ENCODE results near the gene BMP2. TPM values are rescaled to one million over a fixed set of nuclear protein-coding genes. Genes with fewer than 3 reads are reported as not detected.

The BMP2 gene
- total RNA-seq, 1 experiment from 2014 or later: not detected

GRCh38 chr20:6732851-6733250 lies 34.6 kb upstream of the BMP2 start:
- Histone ChIP-seq H3K4me2 (no peak overlapping the region), H3K27ac (no peak overlapping the region), H3K36me3 (ENCODE audit: low read depth) (no peaks in the 10 kb centered on the region), H2AFZ (no peak overlapping the region), H3K4me3 (no peak overlapping the region), H3K79me2 (ENCODE audit: low read depth) (no peaks in the 10 kb centered on the region), H3K27me3 (ENCODE audit: insufficient read depth, low read depth) (no peaks in the 10 kb centered on the region; the same call in 1 of the 2 replicates), H3K4me1 (replicated peaks; ENCODE audit: insufficient read depth) (no peaks in the 10 kb centered on the region), H3K9me2 (ENCODE audit: insufficient read depth) (no peaks in the 10 kb centered on the region), H3F3A (ENCODE audit: insufficient read depth, low read depth) (no peaks in the 10 kb centered on the region), H3K9me3 (ENCODE audit: insufficient read depth, low read depth) (peaks cover 4% of the 10 kb centered on the region; the same call in 1 of the 2 replicates), H4K20me1 (ENCODE audit: insufficient read depth) (no peaks in the 10 kb centered on the region)
- DNase-seq: no peak
- POLR2A ChIA-PET (ENCODE audit: unreplicated experiment): no interaction called here
- CTCF ChIA-PET: no interaction called here
- TF ChIP-seq CTCF (conservative IDR thresholded peaks at IDR 0.05) (no peak), EZH2 (IDR thresholded peaks at IDR 0.05; ENCODE audit: low read depth) (no peak)
- intact Hi-C loops (cut with micrococcal nuclease; ENCODE audit: unreplicated experiment): no loop called here
- no TSS peak for BruUV-seq (replicated peaks)

GRCh38 chr20:6733965-6734364 lies 33.5 kb upstream of the BMP2 start:
- ChIA-PET CTCF (no interaction called here), POLR2A (ENCODE audit: unreplicated experiment) (no interaction called here)
- intact Hi-C loops (cut with micrococcal nuclease; ENCODE audit: unreplicated experiment): no loop called here
- H3K27me3 ChIP-seq (ENCODE audit: insufficient read depth, low read depth): no peaks in the 10 kb centered on the region; the same call in 1 of the 2 replicates
- H3K4me3 ChIP-seq: no peak overlapping the region
- H3K79me2 ChIP-seq (ENCODE audit: low read depth): no peaks in the 10 kb centered on the region
- no peak overlapping the region for H2AFZ ChIP-seq
- no TSS peak for BruUV-seq (replicated peaks)
- H3K4me2 ChIP-seq: no peak overlapping the region
- no peak for TF ChIP-seq CTCF (conservative IDR thresholded peaks at IDR 0.05)
- TF ChIP-seq EZH2 (IDR thresholded peaks at IDR 0.05; ENCODE audit: low read depth): no peak
- H3F3A ChIP-seq (ENCODE audit: insufficient read depth, low read depth): no peaks in the 10 kb centered on the region
- no peaks in the 10 kb centered on the region for H4K20me1 ChIP-seq (ENCODE audit: insufficient read depth)
- no peak overlapping the region for H3K27ac ChIP-seq
- DNase-seq: no peak
- peaks cover 3% of the 10 kb centered on the region; the same call in 1 of the 2 replicates for H3K9me3 ChIP-seq (ENCODE audit: insufficient read depth, low read depth)
- no peaks in the 10 kb centered on the region for H3K36me3 ChIP-seq (ENCODE audit: low read depth)
- no peaks in the 10 kb centered on the region for H3K4me1 ChIP-seq (replicated peaks; ENCODE audit: insufficient read depth)
- no peaks in the 10 kb centered on the region for H3K9me2 ChIP-seq (ENCODE audit: insufficient read depth)

GRCh38 chr20:6735942-6736845 lies 31.3 kb upstream of the BMP2 start:
- no peaks in the 10 kb centered on the region for H3K36me3 ChIP-seq (ENCODE audit: low read depth)
- no peaks in the 10 kb centered on the region for H3K9me2 ChIP-seq (ENCODE audit: insufficient read depth)
- TF ChIP-seq CTCF (conservative IDR thresholded peaks at IDR 0.05): no peak
- no peak for TF ChIP-seq EZH2 (IDR thresholded peaks at IDR 0.05; ENCODE audit: low read depth)
- no peaks in the 10 kb centered on the region for H4K20me1 ChIP-seq (ENCODE audit: insufficient read depth)
- no peaks in the 10 kb centered on the region for H3K4me1 ChIP-seq (replicated peaks; ENCODE audit: insufficient read depth)
- no peak overlapping the region for H3K4me2 ChIP-seq
- H3K27ac ChIP-seq: no peak overlapping the region
- POLR2A ChIA-PET (ENCODE audit: unreplicated experiment): no interaction called here
- H2AFZ ChIP-seq: no peak overlapping the region
- no peaks in the 10 kb centered on the region for H3K9me3 ChIP-seq (ENCODE audit: insufficient read depth, low read depth)
- CTCF ChIA-PET: no interaction called here
- DNase-seq: no peak
- H3K27me3 ChIP-seq (ENCODE audit: insufficient read depth, low read depth): no peaks in the 10 kb centered on the region
- no peaks in the 10 kb centered on the region for H3F3A ChIP-seq (ENCODE audit: insufficient read depth, low read depth)
- H3K79me2 ChIP-seq (ENCODE audit: low read depth): no peaks in the 10 kb centered on the region
- BruUV-seq (replicated peaks): no TSS peak
- no peak overlapping the region for H3K4me3 ChIP-seq
- intact Hi-C loops (cut with micrococcal nuclease; ENCODE audit: unreplicated experiment): no loop called here

Measured in PC-9 (cell line).